Measurements from ENCODE around the gene MTCH1.
"Not testable (repeated sequence)": the region's sequence is repeated elsewhere in the genome, so short reads cannot be mapped to it uniquely, and the experiment has no call there.

MTCH1 gene

GRCh38 chr6:36999061-36999750 is 13.2 kb upstream of the MTCH1 start:
- H3K79me2 ChIP-seq (ENCODE audit: insufficient read depth, low read length), result no peaks in the 10 kb centered on the region
- H3K36me3 ChIP-seq (ENCODE audit: insufficient read depth, low read length), result no peaks in the 10 kb centered on the region
- H3K4me1 ChIP-seq (ENCODE audit: insufficient read depth, low read length, severe bottlenecking), result peaks cover 4% of the 10 kb centered on the region
- H3K27ac ChIP-seq (ENCODE audit: low read depth, low read length, poor library complexity, severe bottlenecking), result no peak overlapping the region
- H2AFZ ChIP-seq (ENCODE audit: low read length), result no peak overlapping the region
- H3K9me2 ChIP-seq (ENCODE audit: low read depth, low read length), result no peaks in the 10 kb centered on the region
- peaks cover 5% of the 10 kb centered on the region; the same call in 1 of the 2 replicates for H3K27me3 ChIP-seq (ENCODE audit: insufficient read depth, low read length)
- H3K4me3 ChIP-seq (ENCODE audit: low read depth, low read length, poor library complexity, severe bottlenecking), result no peak overlapping the region
- no peak overlapping the region for H3K4me2 ChIP-seq (ENCODE audit: low read length)
- no peaks in the 10 kb centered on the region for H3K9me3 ChIP-seq (ENCODE audit: low read length)
- TF ChIP-seq EZH2 (IDR thresholded peaks at IDR 0.05; ENCODE audit: borderline replicate concordance, low read length) (no peak), CTCF (IDR thresholded peaks at IDR 0.05; ENCODE audit: low read length) (no peak)
- H3F3A ChIP-seq (ENCODE audit: insufficient read depth, low read length), result no peaks in the 10 kb centered on the region
- H3K9ac ChIP-seq (ENCODE audit: low read length), result no peak overlapping the region
- no peaks in the 10 kb centered on the region for H4K20me1 ChIP-seq (ENCODE audit: insufficient read depth, low read length)

DNA sequence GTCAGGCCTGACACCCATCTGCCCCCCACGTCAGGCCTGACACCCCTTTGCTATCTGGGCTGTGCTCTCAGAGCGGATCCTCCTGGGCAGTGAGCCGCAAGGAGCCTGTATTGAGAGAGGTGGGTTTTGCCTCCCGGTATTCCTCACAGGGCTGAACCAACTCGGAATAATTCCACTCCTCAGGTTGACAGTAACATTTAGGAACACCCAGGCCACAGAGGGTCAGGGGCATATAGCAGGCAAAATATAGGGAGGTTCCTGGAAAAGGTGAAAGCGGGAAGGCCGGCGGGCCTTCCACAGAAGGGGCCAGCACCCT is 12.7 kb upstream of the MTCH1 start:
- Histone ChIP-seq H3K9me3 (ENCODE audit: low read length) (no peaks in the 10 kb centered on the region), H3K36me3 (ENCODE audit: insufficient read depth, low read length) (no peaks in the 10 kb centered on the region), H3K27me3 (ENCODE audit: insufficient read depth, low read length) (peaks cover 5% of the 10 kb centered on the region; the same call in 1 of the 2 replicates), H3K9me2 (ENCODE audit: low read depth, low read length) (no peaks in the 10 kb centered on the region), H4K20me1 (ENCODE audit: insufficient read depth, low read length) (no peaks in the 10 kb centered on the region), H3K9ac (ENCODE audit: low read length) (no peak overlapping the region), H3F3A (ENCODE audit: insufficient read depth, low read length) (no peaks in the 10 kb centered on the region), H3K4me1 (ENCODE audit: insufficient read depth, low read length, severe bottlenecking) (no peaks in the 10 kb centered on the region), H3K27ac (ENCODE audit: low read depth, low read length, poor library complexity, severe bottlenecking) (no peak overlapping the region), H2AFZ (ENCODE audit: low read length) (no peak overlapping the region), H3K4me3 (ENCODE audit: low read depth, low read length, poor library complexity, severe bottlenecking) (no peak overlapping the region), H3K4me2 (ENCODE audit: low read length) (no peak overlapping the region), H3K79me2 (ENCODE audit: insufficient read depth, low read length) (no peaks in the 10 kb centered on the region)
- TF ChIP-seq CTCF (IDR thresholded peaks at IDR 0.05; ENCODE audit: low read length) (no peak), EZH2 (IDR thresholded peaks at IDR 0.05; ENCODE audit: borderline replicate concordance, low read length) (no peak)

DNA sequence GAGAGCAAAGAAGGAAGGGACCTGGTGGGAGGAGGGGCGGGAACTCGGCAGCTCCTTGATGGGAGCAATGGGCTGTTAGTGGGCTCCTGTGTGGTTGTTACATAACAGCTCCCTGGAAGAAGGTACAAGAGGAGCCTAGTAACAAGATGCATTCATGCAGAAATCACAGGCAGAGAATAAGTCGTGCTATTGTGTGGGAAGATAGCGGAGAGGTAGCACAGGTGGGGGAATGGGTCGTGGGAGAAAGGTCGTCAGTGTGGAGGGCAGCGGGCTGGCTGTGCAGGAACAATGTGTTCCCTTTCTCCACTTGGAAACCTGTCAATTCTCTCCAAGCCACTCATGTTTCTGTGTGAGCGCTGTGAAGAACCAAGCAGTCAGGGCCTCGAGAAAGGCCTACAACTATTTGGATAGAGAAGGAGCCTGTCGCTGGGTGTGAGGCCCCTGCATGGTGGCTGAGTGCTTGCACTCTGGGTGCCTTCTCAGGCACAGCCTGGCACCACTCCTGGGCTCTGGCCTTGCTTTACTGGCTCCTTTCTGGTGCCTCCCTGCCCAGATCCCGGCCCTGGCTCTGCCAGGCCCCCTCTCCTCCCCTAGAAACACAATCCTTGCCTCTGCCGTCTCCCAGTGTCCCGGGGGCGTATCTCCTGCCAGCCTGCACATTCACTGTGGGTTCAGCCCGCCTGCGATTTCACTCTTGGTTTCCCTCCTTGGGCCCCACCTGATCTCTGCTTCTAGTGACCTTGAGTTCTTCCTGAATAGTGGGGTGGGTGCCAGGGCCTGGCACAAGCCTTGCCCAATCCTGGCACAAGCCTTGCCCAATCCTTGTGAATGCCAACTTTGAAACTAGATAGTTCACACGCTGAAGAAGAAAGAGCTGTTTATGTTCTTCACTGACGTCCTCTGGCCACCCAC is 12.1 kb upstream of the MTCH1 start:
- Histone ChIP-seq H3K27me3 (ENCODE audit: insufficient read depth, low read length) (peaks cover 5% of the 10 kb centered on the region; the same call in 1 of the 2 replicates), H3K4me1 (ENCODE audit: insufficient read depth, low read length, severe bottlenecking) (no peaks in the 10 kb centered on the region), H3K9ac (ENCODE audit: low read length) (no peak overlapping the region), H3F3A (ENCODE audit: insufficient read depth, low read length) (no peaks in the 10 kb centered on the region), H4K20me1 (ENCODE audit: insufficient read depth, low read length) (no peaks in the 10 kb centered on the region), H3K4me3 (ENCODE audit: low read depth, low read length, poor library complexity, severe bottlenecking) (no peak overlapping the region), H3K4me2 (ENCODE audit: low read length) (no peak overlapping the region), H3K27ac (ENCODE audit: low read depth, low read length, poor library complexity, severe bottlenecking) (no peak overlapping the region), H3K36me3 (ENCODE audit: insufficient read depth, low read length) (no peaks in the 10 kb centered on the region), H3K9me2 (ENCODE audit: low read depth, low read length) (no peaks in the 10 kb centered on the region), H2AFZ (ENCODE audit: low read length) (no peak overlapping the region), H3K79me2 (ENCODE audit: insufficient read depth, low read length) (no peaks in the 10 kb centered on the region), H3K9me3 (ENCODE audit: low read length) (no peaks in the 10 kb centered on the region)
- TF ChIP-seq CTCF (IDR thresholded peaks at IDR 0.05; ENCODE audit: low read length) (no peak), EZH2 (IDR thresholded peaks at IDR 0.05; ENCODE audit: borderline replicate concordance, low read length) (no peak)

- not testable (repeated sequence) for H3K27ac ChIP-seq (ENCODE audit: low read depth, low read length, poor library complexity, severe bottlenecking); H4K20me1 ChIP-seq (ENCODE audit: insufficient read depth, low read length); H3K79me2 ChIP-seq (ENCODE audit: insufficient read depth, low read length); H3K9ac ChIP-seq (ENCODE audit: low read length); H3F3A ChIP-seq (ENCODE audit: insufficient read depth, low read length); H3K36me3 ChIP-seq (ENCODE audit: insufficient read depth, low read length); H2AFZ ChIP-seq (ENCODE audit: low read length); H3K4me3 ChIP-seq (ENCODE audit: low read depth, low read length, poor library complexity, severe bottlenecking); H3K9me3 ChIP-seq (ENCODE audit: low read length); H3K4me2 ChIP-seq (ENCODE audit: low read length); H3K4me1 ChIP-seq (ENCODE audit: insufficient read depth, low read length, severe bottlenecking); H3K9me2 ChIP-seq (ENCODE audit: low read depth, low read length); H3K27me3 ChIP-seq (ENCODE audit: insufficient read depth, low read length)
Measured at GRCh38 chr6:36990401-36990800, 4.4 kb upstream of the MTCH1 start.

Data from OCI-LY1 (cell line).